Measurements from ENCODE around the gene UPF3A.

- no peak for TF ChIP-seq CTCF (IDR thresholded peaks at IDR 0.05; ENCODE audit: low read depth, low read length)
- no peak for TF ChIP-seq EZH2phosphoT487 (IDR thresholded peaks at IDR 0.05; ENCODE audit: low read depth)
These were observed 45.2 kb upstream of the UPF3A start for GRCh38 chr13:114236227-114236626.
